CD4-positive, alpha-beta memory T cell (primary cell): Measurements from ENCODE around the gene NPNT. TPM values are rescaled to one million over a fixed set of nuclear protein-coding genes. Genes with fewer than 3 reads are reported as not detected.

Source experiments
- CTCF ChIA-PET: fragments of 350-600 bp; sonication (Branson Sonifier 250); formaldehyde crosslinking; loops from one replicate; lab custom pipeline; 2021; ENCODE audit warnings: inconsistent platforms; ENCODE audit not compliant: partially characterized antibody; lab: Charles Lee
- POLR2A ChIA-PET: fragments of 350-600 bp; sonication (Branson Sonifier 250); formaldehyde crosslinking; loops from one replicate; lab custom pipeline; 2021; ENCODE audit not compliant: partially characterized antibody; lab: Charles Lee
- DNase-seq, 5 donors: peaks; one replicate each; pipeline versions ENCODE4 v3.0.0 to v3.0.0-alpha.2; 2020 to 2022; ENCODE audit warnings: mixed read lengths in 1 of 5
- H3K27ac ChIP-seq: one replicate; pipeline ENCODE4 v1.7.0; 2013; ENCODE audit warnings: low read depth, low read length
- H3K27me3 ChIP-seq: 2 replicates; pipeline ENCODE4 v1.7.0; 2013; ENCODE audit warnings: mild to moderate bottlenecking, low read length, moderate library complexity; ENCODE audit not compliant: insufficient read depth
- H3K36me3 ChIP-seq: 2 replicates; pipeline ENCODE4 v1.7.0; 2013; ENCODE audit warnings: mild to moderate bottlenecking, low read length, moderate library complexity; ENCODE audit not compliant: insufficient read depth
- H3K4me1 ChIP-seq: 2 replicates; pipeline ENCODE4 v1.7.0; 2013; ENCODE audit warnings: mild to moderate bottlenecking, low read length, moderate library complexity; ENCODE audit not compliant: insufficient read depth
- H3K4me3 ChIP-seq, 2 donors: one replicate each; pipeline ENCODE4 v1.7.0; 2013; ENCODE audit warnings: low read length in 2 of 2, mild to moderate bottlenecking in 1 of 2
- H3K9me3 ChIP-seq, 2 donors: one replicate each; pipeline ENCODE4 v1.7.0; 2013; ENCODE audit warnings: low read length in 2 of 2, control low read depth in 1 of 2; ENCODE audit not compliant: control insufficient read depth in 1 of 2
- H3K27ac Mint-ChIP-seq, 7 donors: one replicate each; pipeline ENCODE4 v1.8.0; 2020 to 2021; ENCODE audit warnings: mixed read lengths in 7 of 7, mild to moderate bottlenecking in 6 of 7, inconsistent platforms in 3 of 7, moderate library complexity in 3 of 7
- H3K27me3 Mint-ChIP-seq, 2 donors: one replicate each; pipeline ENCODE4 v1.8.0; 2020 to 2021; ENCODE audit warnings: mixed read lengths in 2 of 2
- H3K36me3 Mint-ChIP-seq, 2 donors: one replicate each; pipeline ENCODE4 v1.8.0; 2020 to 2021; ENCODE audit warnings: mixed read lengths in 2 of 2, inconsistent platforms in 1 of 2, mild to moderate bottlenecking in 1 of 2
- H3K4me1 Mint-ChIP-seq, 4 donors: one replicate each; pipeline ENCODE4 v1.8.0; 2020 to 2021; ENCODE audit warnings: mixed read lengths in 4 of 4, mild to moderate bottlenecking in 1 of 4
- H3K4me3 Mint-ChIP-seq, 8 donors: one replicate each; pipeline ENCODE4 v1.8.0; 2020 to 2021; ENCODE audit warnings: mixed read lengths in 8 of 8, mild to moderate bottlenecking in 7 of 8, moderate library complexity in 6 of 8, inconsistent platforms in 3 of 8
- H3K9me3 Mint-ChIP-seq, 8 donors: one replicate each; pipeline ENCODE4 v1.8.0; 2020 to 2021; ENCODE audit warnings: mixed read lengths in 8 of 8, mild to moderate bottlenecking in 5 of 8, inconsistent platforms in 3 of 8, moderate library complexity in 1 of 8
- intact Hi-C: fragments of 100-400 bp; cut with micrococcal nuclease; formaldehyde crosslinking; loops from one replicate; pipeline ENCODE4 v1.15.1; 2023
- polyA plus RNA-seq, 2 donors: library from polyadenylated mRNA; unstranded; fragments of 300-500 nt; fragmentation: Illumina TruSeq; gene quantifications; one replicate each; pipeline ENCODE4 v1.2.3, GENCODE V29; 2021
- total RNA-seq, 2 experiments: library from RNA; stranded (reverse); gene quantifications; one replicate each; pipeline ENCODE4 v1.2.3, GENCODE V29; 2021

The NPNT gene
- total and polyA plus RNA-seq, 4 experiments from 2014 or later, result not detected

DNA sequence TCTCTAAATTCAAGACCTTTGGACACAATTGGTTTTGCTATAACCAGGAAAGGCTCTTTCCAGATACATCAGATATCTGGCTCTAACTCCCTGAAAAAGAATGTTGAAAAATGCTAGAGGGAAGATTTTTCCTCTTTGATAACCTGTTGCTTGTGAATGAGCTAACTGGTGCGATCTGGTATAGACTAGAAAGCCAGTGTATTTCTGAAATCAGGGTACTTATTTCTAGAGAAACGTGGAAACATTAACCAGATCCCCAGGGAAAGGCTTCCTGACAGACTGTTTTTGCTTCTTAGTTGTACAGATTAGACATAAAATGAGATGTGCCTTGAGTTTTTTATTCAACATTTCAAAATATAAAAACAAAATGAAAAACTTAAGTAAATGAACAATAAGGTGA is 107.7 kb downstream of the NPNT start:
- Mint-ChIP-seq H3K27ac (no peak overlapping the region), H3K9me3 (peaks cover 0 to 6% (median 0%) of the 10 kb centered on the region in 8 donors), H3K27me3 (no peaks in the 10 kb centered on the region), H3K36me3 (no peaks in the 10 kb centered on the region), H3K4me3 (no peak overlapping the region), H3K4me1 (no peaks in the 10 kb centered on the region)
- H3K27ac ChIP-seq, result no peak overlapping the region
- H3K4me3 ChIP-seq, result no peak overlapping the region
- H3K27me3 ChIP-seq, result no peaks in the 10 kb centered on the region
- no peak for DNase-seq
- no peaks in the 10 kb centered on the region for H3K4me1 ChIP-seq
- intact Hi-C loops, result no loop called here
- no peaks in the 10 kb centered on the region for H3K9me3 ChIP-seq
- CTCF ChIA-PET, result no interaction called here
- no peaks in the 10 kb centered on the region for H3K36me3 ChIP-seq
- POLR2A ChIA-PET, result no interaction called here

DNA sequence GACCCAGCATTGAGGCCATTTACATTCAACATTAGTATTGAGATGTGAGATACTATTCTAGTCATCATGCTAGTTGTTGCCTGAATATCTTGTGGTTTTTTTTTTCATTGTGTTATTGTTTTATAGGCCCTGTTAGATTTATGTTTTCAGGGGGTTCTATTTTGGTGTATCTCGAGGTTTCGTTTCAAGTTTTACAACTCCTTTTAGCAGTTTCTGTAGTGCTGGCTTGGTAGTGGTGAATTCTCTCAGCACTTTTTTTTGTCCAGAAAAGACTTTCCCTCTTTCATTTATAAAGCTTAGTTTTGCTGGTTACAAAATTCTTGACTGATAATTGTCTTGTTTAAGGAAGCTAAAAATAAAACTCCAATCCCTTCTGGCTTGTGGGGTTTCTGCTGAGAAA is 115.5 kb downstream of the NPNT start:
- Histone ChIP-seq H3K4me1 (no peaks in the 10 kb centered on the region), H3K4me3 (no peak overlapping the region), H3K9me3 (no peaks in the 10 kb centered on the region), H3K27ac (no peak overlapping the region), H3K36me3 (no peaks in the 10 kb centered on the region), H3K27me3 (no peaks in the 10 kb centered on the region)
- DNase-seq, result no peak
- Mint-ChIP-seq H3K27me3 (peaks cover 1 to 2% of the 10 kb centered on the region in 2 donors), H3K36me3 (peaks cover 2 to 3% of the 10 kb centered on the region in 2 donors), H3K9me3 (peaks cover 5 to 53% (median 41%) of the 10 kb centered on the region in 8 donors), H3K4me3 (no peak overlapping the region), H3K4me1 (no peaks in the 10 kb centered on the region), H3K27ac (no peak overlapping the region)
- ChIA-PET CTCF (no interaction called here), POLR2A (no interaction called here)
- intact Hi-C loops, result no loop called here

DNA sequence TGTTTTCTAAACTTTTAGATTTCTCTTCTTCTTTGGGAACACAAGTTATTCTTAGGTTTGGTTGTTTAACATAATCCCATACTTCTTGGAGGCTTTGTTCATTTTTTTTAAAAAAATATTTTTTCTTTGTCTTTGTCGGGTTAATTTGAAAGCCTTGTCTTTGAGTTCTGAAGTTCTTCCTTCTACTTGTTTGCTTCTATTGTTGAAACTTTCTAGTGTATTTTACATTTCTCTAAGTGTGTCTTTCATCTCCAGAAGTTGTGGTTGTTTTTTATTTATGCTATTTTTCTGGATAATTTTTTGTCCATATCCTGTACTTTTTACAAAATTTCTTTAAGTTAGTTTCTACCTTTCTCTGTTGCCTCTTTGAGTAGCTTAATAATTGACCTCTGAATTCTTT is 116.1 kb downstream of the NPNT start:
- Mint-ChIP-seq H3K27me3 (peaks cover 1 to 2% of the 10 kb centered on the region in 2 donors), H3K36me3 (peaks cover 2 to 3% of the 10 kb centered on the region in 2 donors), H3K9me3 (peaks cover 5 to 53% (median 41%) of the 10 kb centered on the region in 8 donors), H3K4me1 (no peaks in the 10 kb centered on the region), H3K27ac (no peak overlapping the region), H3K4me3 (no peak overlapping the region)
- no peaks in the 10 kb centered on the region for H3K4me1 ChIP-seq
- no peaks in the 10 kb centered on the region for H3K27me3 ChIP-seq
- DNase-seq, result no peak
- H3K36me3 ChIP-seq, result no peaks in the 10 kb centered on the region
- H3K27ac ChIP-seq, result no peak overlapping the region
- H3K9me3 ChIP-seq, result no peaks in the 10 kb centered on the region
- POLR2A ChIA-PET, result no interaction called here
- intact Hi-C loops, result no loop called here
- CTCF ChIA-PET, result no interaction called here
- H3K4me3 ChIP-seq, result no peak overlapping the region

DNA sequence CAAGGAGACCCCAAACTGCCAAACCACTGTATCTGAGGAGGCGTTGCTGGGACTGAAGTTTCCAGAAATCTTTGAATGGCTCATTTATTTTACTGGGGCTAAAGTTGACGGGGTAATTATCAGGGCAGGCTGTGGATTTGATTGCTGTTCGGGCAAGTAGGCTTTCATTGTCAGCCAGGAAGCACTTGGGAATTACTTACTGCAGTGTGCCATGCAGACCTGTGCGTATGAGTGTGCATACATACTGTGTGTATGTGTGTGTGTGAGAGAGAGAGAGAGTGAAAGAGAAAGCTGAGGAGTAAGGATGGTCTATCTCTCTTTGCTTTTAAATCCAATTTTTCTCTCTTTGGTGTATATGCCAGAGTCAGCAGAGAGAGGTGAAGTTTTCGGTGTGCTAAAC is 122.7 kb downstream of the NPNT start:
- DNase-seq, result no peak
- Histone ChIP-seq H3K27ac (no peak overlapping the region), H3K27me3 (no peaks in the 10 kb centered on the region), H3K4me3 (no peak overlapping the region), H3K4me1 (no peaks in the 10 kb centered on the region), H3K9me3 (no peaks in the 10 kb centered on the region), H3K36me3 (no peaks in the 10 kb centered on the region)
- no peaks in the 10 kb centered on the region for H3K27me3 Mint-ChIP-seq
- no peak overlapping the region for H3K4me3 Mint-ChIP-seq
- CTCF ChIA-PET, result no interaction called here
- H3K36me3 Mint-ChIP-seq, result peaks cover 0 to 3% of the 10 kb centered on the region in 2 donors
- H3K27ac Mint-ChIP-seq, result no peak overlapping the region
- POLR2A ChIA-PET, result no interaction called here
- peaks cover 0 to 21% (median 15%) of the 10 kb centered on the region in 8 donors for H3K9me3 Mint-ChIP-seq
- H3K4me1 Mint-ChIP-seq, result no peaks in the 10 kb centered on the region
- intact Hi-C loops, result no loop called here

DNA sequence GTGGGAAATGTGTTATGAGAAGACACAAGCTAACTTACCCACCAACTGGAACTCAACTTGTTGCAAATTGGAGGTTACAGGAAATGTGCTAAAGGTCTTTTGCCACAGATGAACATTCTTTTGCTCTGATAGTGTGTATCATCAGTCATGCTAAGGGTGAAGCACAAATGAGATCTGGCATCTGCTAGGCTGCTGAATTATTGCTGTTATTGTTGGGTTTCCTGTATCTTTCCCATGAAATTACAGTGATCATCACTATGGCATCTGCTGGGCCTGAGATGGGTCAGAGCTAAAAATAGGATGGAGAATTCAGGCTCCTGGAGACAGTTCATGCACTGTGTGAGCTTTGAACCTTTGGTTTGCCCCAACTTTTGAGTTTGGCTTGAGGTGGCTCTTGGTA is 124.5 kb downstream of the NPNT start:
- Histone ChIP-seq H3K36me3 (no peaks in the 10 kb centered on the region), H3K4me3 (no peak overlapping the region), H3K27ac (no peak overlapping the region), H3K4me1 (no peaks in the 10 kb centered on the region), H3K9me3 (no peaks in the 10 kb centered on the region), H3K27me3 (no peaks in the 10 kb centered on the region)
- Mint-ChIP-seq H3K36me3 (no peaks in the 10 kb centered on the region), H3K27ac (no peak overlapping the region), H3K27me3 (no peaks in the 10 kb centered on the region), H3K9me3 (peaks cover 0 to 8% (median 6%) of the 10 kb centered on the region in 8 donors), H3K4me1 (no peaks in the 10 kb centered on the region), H3K4me3 (no peak overlapping the region)
- intact Hi-C loops, result no loop called here
- DNase-seq, result no peak
- ChIA-PET POLR2A (no interaction called here), CTCF (no interaction called here)

Other genes with a start within 250 kb of the NPNT start
- 10 to 100 TPM; 16.6 to 17.5 TPM for gene INTS12, start 186.8 kb upstream of the NPNT start, total RNA-seq
- gene INTS12, start 186.8 kb upstream of the NPNT start, polyA plus RNA-seq, result 10 to 100 TPM; 29.5 TPM
- 1 to 10 TPM; 4.7 to 5.0 TPM for gene GSTCD, start 186.7 kb upstream of the NPNT start, total RNA-seq
- gene GSTCD, start 186.7 kb upstream of the NPNT start, polyA plus RNA-seq, result 1 to 10 TPM in 1 of 2 donors, under 1 TPM in 1; 0.64 to 2.8 TPM